CD4-positive, CD25-positive, alpha-beta regulatory T cell (primary cell): Measurements from ENCODE around the gene NXT1. TPM values are rescaled to one million over a fixed set of nuclear protein-coding genes. Genes with fewer than 3 reads are reported as not detected.

Experiments used
- ATAC-seq, 2 donors: fragments of 150-1000 bp; cut with Tn5 transposase; one replicate each; pipeline ENCODE4 v1.10.0; 2021; ENCODE audit warnings: low read depth in 2 of 2, moderate number of reproducible peaks in 2 of 2, moderate library complexity in 1 of 2
- DNase-seq, 3 donors: peaks; one replicate each; pipeline versions ENCODE4 v3.0.0 to v3.0.0-alpha.2; 2012 to 2022; ENCODE audit warnings: mixed read lengths in 1 of 3
- H3K27ac ChIP-seq: one replicate; pipeline ENCODE4 v1.7.0; 2013; ENCODE audit warnings: mild to moderate bottlenecking, low read length; ENCODE audit not compliant: insufficient read depth, poor library complexity, severe bottlenecking
- H3K27me3 ChIP-seq: one replicate; pipeline ENCODE4 v1.7.0; 2013; ENCODE audit warnings: low read length; ENCODE audit not compliant: control insufficient read depth, insufficient read depth
- H3K36me3 ChIP-seq: one replicate; pipeline ENCODE4 v1.7.0; 2013; ENCODE audit warnings: mild to moderate bottlenecking, low read length, moderate library complexity; ENCODE audit not compliant: control insufficient read depth, insufficient read depth
- H3K4me1 ChIP-seq: 2 replicates; pipeline ENCODE4 v1.7.0; 2013; ENCODE audit warnings: mild to moderate bottlenecking, low read length; ENCODE audit not compliant: insufficient read depth, control insufficient read depth, poor library complexity, severe bottlenecking
- H3K4me3 ChIP-seq: one replicate; pipeline ENCODE4 v1.7.0; 2013; ENCODE audit warnings: low read depth, mild to moderate bottlenecking, low read length, moderate library complexity
- H3K9me3 ChIP-seq, 2 experiments: 1 replicate in 1 of 2; 2 replicates in 1 of 2; pipeline ENCODE4 v1.7.0; 2013; ENCODE audit warnings: low read length in 2 of 2, mild to moderate bottlenecking in 1 of 2, moderate library complexity in 1 of 2; ENCODE audit not compliant: control insufficient read depth in 2 of 2
- H3K27ac Mint-ChIP-seq, 3 donors: one replicate each; pipeline ENCODE4 v1.8.0; 2020 to 2022; ENCODE audit warnings: mild to moderate bottlenecking in 3 of 3, mixed read lengths in 3 of 3, moderate library complexity in 2 of 3
- H3K27me3 Mint-ChIP-seq: one replicate; pipeline ENCODE4 v1.8.0; 2022; ENCODE audit warnings: mild to moderate bottlenecking, mixed read lengths
- H3K36me3 Mint-ChIP-seq: one replicate; pipeline ENCODE4 v1.8.0; 2020; ENCODE audit warnings: mixed read lengths
- H3K4me1 Mint-ChIP-seq, 4 donors: one replicate each; pipeline ENCODE4 v1.8.0; 2020 to 2022; ENCODE audit warnings: mixed read lengths in 4 of 4, mild to moderate bottlenecking in 1 of 4
- H3K4me3 Mint-ChIP-seq, 4 donors: one replicate each; pipeline ENCODE4 v1.8.0; 2020 to 2022; ENCODE audit warnings: mild to moderate bottlenecking in 4 of 4, mixed read lengths in 4 of 4, moderate library complexity in 3 of 4
- H3K9me3 Mint-ChIP-seq, 7 donors: one replicate each; pipeline ENCODE4 v1.8.0; 2020 to 2022; ENCODE audit warnings: mixed read lengths in 7 of 7, mild to moderate bottlenecking in 3 of 7, moderate library complexity in 2 of 7
- polyA plus RNA-seq, 4 donors: library from polyadenylated mRNA; unstranded; fragments of 300-500 nt; fragmentation: Illumina TruSeq; gene quantifications; one replicate each; pipeline ENCODE4 v1.2.3, GENCODE V29; 2021
- total RNA-seq: library from RNA; stranded (reverse); gene quantifications from one replicate; pipeline ENCODE4 v1.2.3, GENCODE V29; 2022

Gene NXT1
- total and polyA plus RNA-seq, 5 donors from 2014 or later, result 41.5 to 71.5 (median 52.3) TPM

DNA sequence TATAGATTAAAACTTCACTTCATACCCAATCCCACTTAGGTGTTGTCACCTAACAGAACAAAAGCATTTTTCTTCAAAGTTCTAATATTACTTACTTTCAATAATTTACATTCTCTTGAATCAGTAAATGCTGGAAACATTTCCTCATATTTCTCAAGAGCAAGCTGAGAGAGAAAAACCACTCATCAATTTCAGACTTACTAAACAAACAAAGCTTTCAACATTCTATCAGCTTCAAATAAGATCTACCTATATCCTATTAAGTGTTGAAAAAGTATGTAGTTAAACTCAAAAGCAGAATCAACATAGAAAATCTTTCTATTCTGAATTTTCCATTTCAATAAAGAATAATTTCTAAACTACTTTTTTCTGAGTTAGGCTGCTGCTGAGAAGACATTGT lies 29.2 kb downstream of the NXT1 start:
- Mint-ChIP-seq H3K36me3 (peaks cover 56% of the 10 kb centered on the region), H3K4me1 (peaks cover 0 to 15% (median 2%) of the 10 kb centered on the region in 4 donors), H3K9me3 (peaks cover 0 to 2% (median 0%) of the 10 kb centered on the region in 7 donors), H3K27ac (no peak overlapping the region), H3K27me3 (no peaks in the 10 kb centered on the region), H3K4me3 (no peak overlapping the region)
- H3K36me3 ChIP-seq, result peaks cover 44% of the 10 kb centered on the region
- DNase-seq (no peak), ATAC-seq (no peak)
- no peak overlapping the region for H3K27ac ChIP-seq
- H3K4me1 ChIP-seq, result no peaks in the 10 kb centered on the region
- H3K27me3 ChIP-seq, result no peaks in the 10 kb centered on the region
- H3K4me3 ChIP-seq, result no peak overlapping the region
- H3K9me3 ChIP-seq, result no peaks in the 10 kb centered on the region

DNA sequence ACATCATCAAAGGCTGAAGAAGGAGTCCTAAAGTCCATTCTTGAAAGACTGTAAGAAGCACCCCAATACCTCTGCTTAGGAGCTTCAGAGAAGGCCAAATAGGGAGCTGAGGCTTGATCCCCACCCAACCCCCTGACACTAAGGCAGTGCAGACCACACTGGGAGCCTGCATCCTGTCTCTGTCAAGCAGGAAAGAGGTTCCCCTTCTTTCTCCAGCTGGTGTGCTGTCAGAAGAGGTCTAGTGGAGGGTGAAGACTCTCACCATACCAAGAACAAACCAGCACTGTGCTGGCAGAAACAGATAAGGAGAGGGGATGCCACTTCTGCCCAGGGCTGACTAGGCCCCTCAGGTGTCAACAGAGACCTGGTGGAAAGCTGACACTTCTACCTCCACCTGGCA lies 31.3 kb downstream of the NXT1 start:
- Histone ChIP-seq H3K27ac (no peak overlapping the region), H3K9me3 (no peaks in the 10 kb centered on the region), H3K4me3 (no peak overlapping the region), H3K27me3 (no peaks in the 10 kb centered on the region), H3K36me3 (peaks cover 29% of the 10 kb centered on the region), H3K4me1 (no peaks in the 10 kb centered on the region)
- ATAC-seq (no peak), DNase-seq (no peak)
- Mint-ChIP-seq H3K36me3 (peaks cover 46% of the 10 kb centered on the region), H3K4me1 (peaks cover 0 to 6% (median 3%) of the 10 kb centered on the region in 4 donors), H3K27me3 (no peaks in the 10 kb centered on the region), H3K27ac (peak overlapping the region in 1 of 3 donors; percentile 53), H3K9me3 (peaks cover 0 to 2% (median 0%) of the 10 kb centered on the region in 7 donors), H3K4me3 (no peak overlapping the region)

DNA sequence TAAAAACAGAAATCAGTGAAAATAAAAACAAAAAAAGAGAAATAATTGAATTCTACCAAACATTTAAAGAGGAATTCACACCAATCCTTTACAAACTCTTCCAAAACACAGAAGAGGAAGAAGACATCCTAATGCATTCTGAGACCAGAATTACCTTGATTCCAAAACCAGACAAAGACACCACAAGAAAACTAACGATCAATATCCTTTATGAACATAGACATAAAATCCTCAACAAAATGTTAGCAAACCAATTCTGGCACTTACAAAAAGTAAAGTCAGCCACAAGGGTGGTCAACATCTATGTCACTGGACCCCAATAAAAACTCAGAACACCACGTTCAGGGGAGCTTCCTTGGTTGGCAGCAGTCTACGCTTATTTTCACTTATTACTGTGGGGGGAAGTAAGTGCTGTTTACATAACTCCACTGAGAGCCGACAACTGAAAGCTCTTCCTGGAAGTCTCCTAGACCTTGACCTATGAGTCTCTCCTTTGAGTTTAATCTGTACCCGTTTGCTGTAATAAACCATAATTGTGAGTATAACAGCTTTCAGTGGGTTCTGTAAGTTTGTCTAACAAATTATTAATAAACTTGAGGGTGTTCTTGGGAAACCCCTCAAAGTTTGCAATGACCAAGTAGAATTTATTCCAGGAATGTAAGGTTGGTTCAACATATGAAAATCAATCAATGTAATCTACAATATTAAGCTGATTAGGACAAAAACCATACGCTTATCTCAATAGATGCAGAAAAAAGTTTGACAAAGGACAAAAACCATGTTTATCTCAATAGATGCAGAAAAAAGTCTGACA lies 35.9 kb downstream of the NXT1 start:
- H3K9me3 Mint-ChIP-seq, result no peaks in the 10 kb centered on the region
- H3K27ac ChIP-seq, result no peak overlapping the region
- H3K4me1 ChIP-seq, result no peaks in the 10 kb centered on the region
- H3K36me3 Mint-ChIP-seq, result peaks cover 36% of the 10 kb centered on the region
- H3K4me3 ChIP-seq, result no peak overlapping the region
- no peaks in the 10 kb centered on the region for H3K27me3 ChIP-seq
- H3K36me3 ChIP-seq, result peaks cover 24% of the 10 kb centered on the region
- no peak overlapping the region for H3K27ac Mint-ChIP-seq
- DNase-seq (no peak), ATAC-seq (no peak)
- H3K4me1 Mint-ChIP-seq, result peaks cover 0 to 6% (median 3%) of the 10 kb centered on the region in 4 donors
- H3K4me3 Mint-ChIP-seq, result no peak overlapping the region
- H3K27me3 Mint-ChIP-seq, result no peaks in the 10 kb centered on the region
- no peaks in the 10 kb centered on the region for H3K9me3 ChIP-seq

DNA sequence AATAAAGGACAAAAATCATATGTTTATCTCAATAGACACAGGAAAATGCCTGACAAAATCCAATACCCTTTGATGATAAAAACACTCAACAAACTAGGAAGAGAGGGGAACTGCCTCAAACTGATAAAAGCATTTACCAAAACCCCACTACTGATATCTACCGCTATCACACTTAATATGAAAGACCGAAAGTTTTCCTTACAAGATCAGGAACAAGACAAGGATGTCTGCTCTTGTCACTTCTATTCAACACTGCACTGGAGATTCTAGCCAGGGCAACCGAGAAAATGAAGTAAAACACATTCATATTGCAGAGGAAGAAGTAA lies 36.5 kb downstream of the NXT1 start:
- H3K27ac Mint-ChIP-seq, result no peak overlapping the region
- no peaks in the 10 kb centered on the region for H3K9me3 Mint-ChIP-seq
- Histone ChIP-seq H3K4me3 (no peak overlapping the region), H3K27me3 (no peaks in the 10 kb centered on the region), H3K4me1 (no peaks in the 10 kb centered on the region), H3K36me3 (peaks cover 20% of the 10 kb centered on the region), H3K27ac (no peak overlapping the region), H3K9me3 (no peaks in the 10 kb centered on the region)
- ATAC-seq (no peak), DNase-seq (no peak)
- no peak overlapping the region for H3K4me3 Mint-ChIP-seq
- peaks cover 34% of the 10 kb centered on the region for H3K36me3 Mint-ChIP-seq
- peaks cover 0 to 6% (median 3%) of the 10 kb centered on the region in 4 donors for H3K4me1 Mint-ChIP-seq
- no peaks in the 10 kb centered on the region for H3K27me3 Mint-ChIP-seq

DNA sequence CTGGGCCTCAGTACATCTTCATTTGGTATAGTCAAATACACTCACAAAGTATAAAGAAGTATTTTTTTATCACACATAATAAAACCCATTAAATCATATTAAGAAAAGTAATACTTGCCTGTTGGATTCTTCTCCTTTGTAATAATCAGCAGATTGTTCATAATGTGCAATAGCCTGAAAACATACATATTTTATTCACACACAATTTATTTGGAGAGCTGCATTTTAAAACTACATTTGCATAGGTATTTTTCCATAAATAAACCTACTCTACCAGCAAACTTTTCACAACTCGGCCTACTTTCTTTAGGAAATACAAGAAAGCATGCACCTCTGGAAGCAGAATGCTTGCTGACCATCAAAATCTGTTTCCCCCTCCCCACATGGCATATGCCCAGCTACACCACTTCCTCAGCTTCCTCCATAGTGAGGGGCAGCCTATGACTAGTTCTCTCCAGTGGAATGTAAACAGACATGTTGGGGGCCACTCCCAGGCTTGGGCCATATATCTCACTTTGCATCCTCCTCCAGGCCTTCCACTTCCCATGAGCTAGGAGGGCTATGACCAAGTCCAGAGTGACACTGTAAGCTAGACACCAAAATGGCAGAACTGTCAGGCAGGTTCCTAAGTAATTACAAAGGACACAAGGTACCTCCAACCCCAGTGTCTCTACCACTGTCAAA lies 39.6 kb downstream of the NXT1 start:
- Mint-ChIP-seq H3K9me3 (no peaks in the 10 kb centered on the region), H3K4me3 (no peak overlapping the region), H3K36me3 (peaks cover 42% of the 10 kb centered on the region), H3K27ac (no peak overlapping the region), H3K4me1 (peaks cover 0 to 3% (median 0%) of the 10 kb centered on the region in 4 donors), H3K27me3 (no peaks in the 10 kb centered on the region)
- no peak overlapping the region for H3K27ac ChIP-seq
- DNase-seq (no peak), ATAC-seq (no peak)
- H3K36me3 ChIP-seq, result peaks cover 43% of the 10 kb centered on the region
- H3K4me1 ChIP-seq, result no peaks in the 10 kb centered on the region
- H3K27me3 ChIP-seq, result no peaks in the 10 kb centered on the region
- H3K9me3 ChIP-seq, result no peaks in the 10 kb centered on the region
- H3K4me3 ChIP-seq, result no peak overlapping the region

DNA sequence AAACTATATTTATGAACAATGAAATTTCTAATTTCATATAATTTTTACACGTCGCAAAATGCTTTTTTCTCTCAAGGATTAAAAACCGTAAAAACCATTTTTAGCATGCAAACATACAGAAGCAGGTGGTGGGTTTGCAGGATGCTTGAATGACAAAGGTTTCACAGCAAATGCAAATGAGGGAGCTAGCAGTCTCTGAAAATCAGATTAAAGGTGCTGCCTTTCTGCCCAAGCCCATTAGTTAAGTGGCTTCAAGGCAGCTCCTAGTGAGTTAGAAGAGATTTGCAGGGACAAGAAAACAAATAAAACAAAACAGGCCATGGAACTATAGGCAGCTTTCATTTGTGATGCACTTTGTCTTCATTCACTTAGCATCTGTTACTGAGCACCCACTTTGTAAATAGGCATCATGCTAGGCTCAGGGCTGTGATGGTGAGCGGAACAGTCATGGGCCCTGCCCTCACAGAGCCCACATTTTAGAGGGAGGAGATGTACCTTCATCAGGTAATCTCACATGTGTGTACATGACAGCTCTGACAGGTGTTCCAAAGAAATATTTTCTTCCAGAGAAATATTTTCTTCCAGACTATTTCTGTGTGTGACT lies 41.2 kb downstream of the NXT1 start:
- peaks cover 38% of the 10 kb centered on the region for H3K36me3 Mint-ChIP-seq
- no peaks in the 10 kb centered on the region for H3K27me3 ChIP-seq

DNA sequence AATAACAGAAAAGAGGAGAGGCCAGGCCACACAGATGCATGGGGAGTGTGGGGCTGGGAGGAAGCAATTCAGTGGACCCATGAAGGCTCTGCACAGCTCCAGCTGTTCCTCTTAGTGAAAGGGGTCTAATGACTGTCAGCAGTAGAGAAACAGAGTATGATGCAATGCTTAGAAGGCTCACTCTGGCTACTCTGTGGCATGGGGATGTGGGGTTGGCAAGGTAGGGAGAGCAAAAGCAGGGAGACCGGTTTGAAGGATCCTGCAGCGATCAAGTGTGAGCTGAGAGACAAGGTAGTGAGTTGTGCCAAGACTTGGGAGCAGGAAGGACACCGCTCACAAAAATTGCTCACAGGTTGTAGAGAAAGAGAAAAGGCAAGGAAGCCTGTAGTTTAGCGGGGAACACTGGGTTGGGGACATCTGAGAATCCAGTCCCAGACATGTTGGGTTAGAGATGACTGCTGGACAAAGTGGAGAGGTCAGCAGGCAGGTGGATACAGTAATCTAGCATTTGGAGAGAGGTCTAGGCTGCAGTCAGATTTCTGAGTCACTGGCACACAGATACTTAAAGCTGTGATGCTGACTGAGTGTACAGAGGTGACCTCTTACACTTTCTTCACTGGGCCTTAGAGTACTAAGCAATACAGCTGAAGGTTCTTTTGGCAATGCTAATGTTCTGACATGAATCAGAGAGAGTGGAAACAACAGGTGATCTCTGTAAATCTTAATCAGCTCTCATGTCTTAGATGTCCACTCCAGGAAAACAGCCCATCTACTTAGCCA lies 43.6 kb downstream of the NXT1 start:
- Histone ChIP-seq H3K4me1 (no peaks in the 10 kb centered on the region), H3K36me3 (peaks cover 43% of the 10 kb centered on the region), H3K27ac (no peak overlapping the region), H3K9me3 (no peaks in the 10 kb centered on the region), H3K4me3 (no peak overlapping the region), H3K27me3 (no peaks in the 10 kb centered on the region)
- Mint-ChIP-seq H3K27me3 (no peaks in the 10 kb centered on the region), H3K27ac (no peak overlapping the region), H3K4me1 (peaks cover 0 to 10% (median 7%) of the 10 kb centered on the region in 4 donors), H3K4me3 (no peak overlapping the region), H3K9me3 (no peaks in the 10 kb centered on the region), H3K36me3 (peaks cover 36% of the 10 kb centered on the region)
- ATAC-seq (no peak), DNase-seq (no peak)

More for the DNA sequence above, 41.2 kb downstream of the NXT1 start:
- ATAC-seq (no peak), DNase-seq (no peak)
- H3K27ac ChIP-seq, result no peak overlapping the region
- no peaks in the 10 kb centered on the region for H3K9me3 Mint-ChIP-seq
- H3K36me3 ChIP-seq, result peaks cover 45% of the 10 kb centered on the region
- H3K27me3 Mint-ChIP-seq, result no peaks in the 10 kb centered on the region
- H3K27ac Mint-ChIP-seq, result peak overlapping the region in 1 of 3 donors; percentile 56
- H3K4me1 Mint-ChIP-seq, result peaks cover 0 to 4% (median 0%) of the 10 kb centered on the region in 4 donors
- H3K4me1 ChIP-seq, result no peaks in the 10 kb centered on the region
- H3K9me3 ChIP-seq, result no peaks in the 10 kb centered on the region
- H3K4me3 Mint-ChIP-seq, result no peak overlapping the region
- H3K4me3 ChIP-seq, result no peak overlapping the region
